Measurements from ENCODE around the gene SPAG16.

Gene SPAG16

DNA sequence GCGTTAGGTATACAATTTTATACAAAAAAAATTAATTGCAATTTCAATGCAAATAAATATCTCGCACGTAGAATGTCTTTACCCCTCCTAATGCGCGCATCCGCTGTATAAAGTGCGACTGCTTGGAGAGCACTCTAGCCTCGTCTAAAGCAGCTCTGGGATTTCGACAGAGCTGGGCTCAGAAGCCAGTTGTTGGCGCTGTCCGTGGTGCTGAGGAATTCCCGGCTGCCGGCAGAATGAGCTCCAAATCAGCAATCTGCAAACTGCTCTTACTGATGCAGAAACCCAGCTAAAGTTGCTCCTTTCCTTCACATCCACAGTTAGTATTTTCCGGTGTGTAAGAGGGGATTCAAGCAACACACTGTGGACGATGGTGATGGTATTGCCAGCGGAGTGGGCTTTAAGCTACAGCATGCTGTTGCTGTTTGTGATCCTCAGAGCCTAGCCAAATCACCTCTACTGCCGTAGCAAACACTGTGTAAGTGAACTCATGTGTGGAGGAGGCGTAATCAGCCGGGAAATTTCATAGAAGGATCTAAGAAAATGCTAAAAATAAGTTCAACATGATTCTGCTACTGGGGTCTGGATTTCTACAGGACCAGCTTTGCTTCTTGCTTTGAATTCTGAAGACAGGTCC lies 1126.8 kb downstream of the SPAG16 start, which contains the start of gene VWC2L:
Gene VWC2L, plus strand, starts transcription at position 137 of the 637 bp plus-strand sequence. CDS start 3,140 bp downstream, outside the sequence.
- peak in 1 of 2 experiments; percentile 1 for DNase-seq

GRCh38 chr2:214412679-214413078 lies 1128.4 kb downstream of the SPAG16 start:
- no peak for DNase-seq

DNA sequence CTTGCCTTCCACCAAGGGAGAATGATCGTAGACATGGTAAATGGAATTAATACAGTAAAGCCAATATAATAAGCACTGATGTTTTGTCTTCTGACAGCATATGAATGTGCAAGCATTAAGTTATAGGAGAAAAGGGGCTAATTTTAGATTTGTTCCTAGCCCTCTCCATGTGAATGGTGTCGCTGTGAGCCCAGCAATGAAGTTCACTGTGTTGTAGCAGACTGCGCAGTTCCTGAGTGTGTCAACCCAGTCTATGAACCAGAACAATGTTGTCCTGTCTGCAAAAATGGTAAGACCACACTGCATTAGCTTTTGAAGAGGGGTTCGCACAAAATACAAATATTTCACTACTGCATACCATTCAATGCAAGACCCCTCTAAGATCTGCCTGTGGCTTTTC lies 1152.2 kb downstream of the SPAG16 start:
- no peak for DNase-seq

DNA sequence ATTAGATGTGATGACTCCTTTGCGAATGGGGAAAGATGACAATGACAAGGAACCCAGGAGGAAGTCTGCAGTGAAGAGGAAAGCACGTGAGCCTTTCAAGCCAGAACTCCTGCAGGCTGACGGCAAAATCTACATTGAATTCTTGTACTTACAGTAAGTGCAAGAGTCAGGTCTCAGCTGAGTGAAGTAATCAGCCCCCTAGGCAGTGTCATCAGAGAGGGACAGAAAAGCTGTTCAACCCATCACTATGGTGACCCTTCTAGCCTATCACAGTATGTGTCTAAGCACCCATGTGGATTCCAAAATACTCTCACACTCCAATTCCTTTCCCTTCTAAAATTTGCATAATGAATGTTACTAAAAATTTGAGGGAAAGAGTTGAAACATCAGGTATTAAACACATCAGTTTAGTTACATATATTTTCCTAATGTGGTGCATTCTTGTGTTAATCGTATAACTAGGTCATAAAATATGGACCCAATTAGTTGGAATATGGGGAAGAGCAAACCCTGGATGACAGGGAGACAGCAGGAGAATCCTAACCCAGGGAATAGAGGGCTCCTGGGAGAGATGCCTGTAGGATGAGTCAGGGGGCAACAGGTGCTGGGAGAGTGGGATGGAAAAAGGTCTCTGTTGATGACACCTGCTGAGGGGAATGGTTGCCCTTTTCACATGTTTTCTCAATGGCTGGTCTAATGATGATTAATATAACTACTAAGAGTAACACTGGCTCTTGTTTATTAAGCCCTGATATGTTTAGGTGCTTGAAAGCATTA lies 1166.0 kb downstream of the SPAG16 start:
- no peak for DNase-seq

- DNase-seq = no peak
These were observed 1167.4 kb downstream of the SPAG16 start for GRCh38 chr2:214451516-214452275.
